Astrocyte of the cerebellum (primary cell): ENCODE data around the gene GREM2.

Source experiments
- DNase-seq: peaks from one replicate; pipeline ENCODE4 v3.0.0-alpha.2; 2011; ENCODE audit warnings: low read depth
- H3K4me3 ChIP-seq: 2 replicates; pipeline ENCODE4 v1.5.1; 2011; ENCODE audit warnings: mild to moderate bottlenecking, low read depth, low read length, moderate library complexity
- CTCF ChIP-seq: IDR thresholded peaks from 2 replicates; pipeline ENCODE4 v1.5.1; 2012; ENCODE audit warnings: low read length, low read depth, moderate library complexity, mild to moderate bottlenecking; ENCODE audit errors: missing control alignments
- in situ Hi-C: cut with HindIII; loops from 2 replicates; pipeline ENCODE4 v1.10.0; 2017; ENCODE audit warnings: low sequenced_read_pairs

The GREM2 gene

DNA sequence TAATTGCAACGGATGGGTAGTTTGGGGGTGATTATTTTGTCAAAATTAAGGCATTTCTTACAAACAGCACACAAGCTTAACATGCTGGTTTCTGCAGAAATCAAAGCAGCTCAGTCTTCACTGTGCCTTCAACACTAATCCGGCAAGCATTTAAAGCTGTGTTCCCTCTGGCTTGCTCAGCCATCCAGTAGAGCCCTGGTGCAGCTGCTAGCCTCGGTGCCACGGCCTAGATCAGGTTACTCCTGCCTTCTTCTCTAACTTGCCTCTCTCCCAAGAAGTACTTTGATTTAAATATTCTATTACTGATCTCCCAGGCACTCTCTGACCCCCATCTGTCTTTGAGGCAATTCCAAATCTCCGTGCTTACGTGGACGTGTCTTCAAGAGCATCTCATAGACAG is 85.6 kb downstream of the GREM2 start:
- H3K4me3 ChIP-seq, result no peak overlapping the region
- no peak for DNase-seq
- in situ Hi-C loops, result no loop called here
- no peak for TF ChIP-seq CTCF

- H3K4me3 ChIP-seq, result no peak overlapping the region
- in situ Hi-C loops, result no loop called here
- no peak for TF ChIP-seq CTCF
- no peak for DNase-seq
Observed at GRCh38 chr1:240524356-240525069, 87.4 kb downstream of the GREM2 start.

DNA sequence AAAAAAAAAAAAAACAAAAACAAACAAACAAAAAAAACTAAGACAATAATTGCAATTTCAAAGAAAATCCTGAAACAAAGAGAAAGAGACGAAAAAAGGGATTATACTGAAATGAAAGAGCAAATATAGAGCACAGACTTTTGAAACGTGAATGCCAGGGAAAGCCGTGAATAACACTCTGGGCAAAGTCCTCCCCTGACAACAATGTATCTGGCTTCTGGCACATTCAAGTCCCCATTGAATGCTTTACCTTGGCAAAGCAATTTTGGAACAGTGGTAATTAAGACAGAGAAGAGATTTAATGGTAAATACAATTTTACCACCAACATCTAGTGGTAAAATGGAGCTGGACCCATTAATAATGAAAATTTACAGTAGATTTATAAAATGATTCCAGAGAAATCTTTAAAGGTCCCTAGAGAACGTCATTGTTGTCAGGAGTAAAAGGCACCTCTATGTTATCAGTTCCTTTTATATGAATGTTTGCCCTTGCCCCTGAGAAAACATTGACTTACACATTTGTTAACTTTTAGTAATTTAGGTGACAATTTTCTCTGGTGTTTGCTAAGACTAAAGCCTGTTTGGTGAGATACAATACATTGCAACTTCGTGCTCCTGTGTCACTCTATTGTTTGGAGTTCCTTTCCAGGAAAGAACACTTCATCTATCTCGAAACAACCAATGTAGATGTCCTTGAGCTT is 89.7 kb downstream of the GREM2 start:
- in situ Hi-C loops, result no loop called here
- no peak overlapping the region for H3K4me3 ChIP-seq
- DNase-seq, result no peak
- no peak for TF ChIP-seq CTCF

DNA sequence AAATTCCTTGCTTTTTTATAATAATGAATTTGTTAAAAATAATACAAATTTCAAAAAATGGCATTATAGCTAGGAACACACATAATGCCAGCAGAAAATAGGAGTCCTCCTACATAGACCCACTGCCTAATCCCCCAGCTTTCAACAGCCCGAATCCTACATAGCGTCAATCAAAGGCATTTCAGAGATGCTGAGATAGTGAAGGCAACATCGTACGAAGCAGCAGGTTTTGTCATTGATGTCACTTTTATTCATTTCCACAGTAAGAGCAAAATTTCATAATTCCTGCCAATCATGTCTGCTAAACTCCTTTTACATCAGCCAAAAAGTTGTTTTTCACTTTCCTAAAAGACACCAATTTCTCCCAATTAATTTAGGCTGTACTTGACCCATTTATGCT is 94.1 kb downstream of the GREM2 start:
- no peak for DNase-seq
- H3K4me3 ChIP-seq, result no peak overlapping the region
- TF ChIP-seq CTCF, result no peak
- in situ Hi-C loops, result no loop called here

- no peak overlapping the region for H3K4me3 ChIP-seq
- in situ Hi-C loops, result no loop called here
- DNase-seq, result no peak
- TF ChIP-seq CTCF, result no peak
Observed at GRCh38 chr1:240516069-240516468, 95.9 kb downstream of the GREM2 start.

- TF ChIP-seq CTCF, result no peak
- in situ Hi-C loops, result no loop called here
- H3K4me3 ChIP-seq, result no peak overlapping the region
- DNase-seq, result peak; percentile 87
Observed at GRCh38 chr1:240515505-240515904, 96.5 kb downstream of the GREM2 start.
